ENCODE measurements around the gene LRRTM4.
"Not testable (repeated sequence)": the region's sequence is repeated elsewhere in the genome, so short reads cannot be mapped to it uniquely, and the experiment has no call there.

LRRTM4 gene

DNA sequence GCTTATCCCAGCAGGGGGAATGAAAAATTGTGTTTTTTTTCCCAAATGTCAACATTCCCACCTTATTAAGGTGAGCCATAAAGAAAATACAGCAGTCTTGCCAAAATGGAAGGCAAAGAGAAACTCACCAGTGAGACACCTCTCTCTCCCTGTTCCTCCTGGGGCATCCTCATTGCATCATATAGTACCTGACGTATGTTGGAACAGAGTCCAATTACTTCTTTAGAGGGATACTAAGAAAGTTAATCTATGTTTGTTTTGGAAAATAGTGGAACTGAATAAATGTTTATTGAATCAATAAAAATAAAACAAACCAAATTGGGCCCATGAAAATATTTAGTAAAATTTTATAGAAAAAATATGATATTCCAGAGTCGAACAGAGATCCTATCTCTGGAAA, 700.4 kb downstream of the LRRTM4 start:
- no peak for DNase-seq (ENCODE audit: low read depth)
- no peak overlapping the region for H3K4me3 ChIP-seq (ENCODE audit: low read depth, low read length)
- TF ChIP-seq, protein P1, sequence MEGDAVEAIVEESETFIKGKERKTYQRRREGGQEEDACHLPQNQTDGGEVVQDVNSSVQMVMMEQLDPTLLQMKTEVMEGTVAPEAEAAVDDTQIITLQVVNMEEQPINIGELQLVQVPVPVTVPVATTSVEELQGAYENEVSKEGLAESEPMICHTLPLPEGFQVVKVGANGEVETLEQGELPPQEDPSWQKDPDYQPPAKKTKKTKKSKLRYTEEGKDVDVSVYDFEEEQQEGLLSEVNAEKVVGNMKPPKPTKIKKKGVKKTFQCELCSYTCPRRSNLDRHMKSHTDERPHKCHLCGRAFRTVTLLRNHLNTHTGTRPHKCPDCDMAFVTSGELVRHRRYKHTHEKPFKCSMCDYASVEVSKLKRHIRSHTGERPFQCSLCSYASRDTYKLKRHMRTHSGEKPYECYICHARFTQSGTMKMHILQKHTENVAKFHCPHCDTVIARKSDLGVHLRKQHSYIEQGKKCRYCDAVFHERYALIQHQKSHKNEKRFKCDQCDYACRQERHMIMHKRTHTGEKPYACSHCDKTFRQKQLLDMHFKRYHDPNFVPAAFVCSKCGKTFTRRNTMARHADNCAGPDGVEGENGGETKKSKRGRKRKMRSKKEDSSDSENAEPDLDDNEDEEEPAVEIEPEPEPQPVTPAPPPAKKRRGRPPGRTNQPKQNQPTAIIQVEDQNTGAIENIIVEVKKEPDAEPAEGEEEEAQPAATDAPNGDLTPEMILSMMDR (conservative IDR thresholded peaks at IDR 0.05; ENCODE audit: low read depth, low read length), result no peak

DNA sequence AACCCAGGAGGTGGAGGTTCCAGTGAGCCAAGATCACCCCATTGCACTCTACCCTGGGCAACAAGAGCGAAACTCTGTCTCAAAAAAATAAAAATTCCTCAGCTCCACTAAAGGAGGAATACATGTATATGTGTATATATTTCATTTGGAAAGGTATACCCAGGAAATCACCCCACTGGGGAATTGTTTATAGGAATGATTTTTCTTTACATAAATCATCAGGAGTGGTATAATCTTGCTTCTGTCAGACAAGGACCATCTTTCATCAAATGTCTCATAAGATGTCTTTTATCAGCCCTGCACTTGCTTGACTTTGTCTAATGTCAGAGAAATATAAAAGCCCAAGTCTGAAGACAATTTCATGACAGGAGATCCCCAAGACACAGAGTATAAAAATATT, 709.1 kb downstream of the LRRTM4 start:
- H3K4me3 ChIP-seq (ENCODE audit: low read depth, low read length), result no peak overlapping the region
- no peak for DNase-seq (ENCODE audit: low read depth)
- TF ChIP-seq, protein P1 (conservative IDR thresholded peaks at IDR 0.05; ENCODE audit: low read depth, low read length), result no peak

DNA sequence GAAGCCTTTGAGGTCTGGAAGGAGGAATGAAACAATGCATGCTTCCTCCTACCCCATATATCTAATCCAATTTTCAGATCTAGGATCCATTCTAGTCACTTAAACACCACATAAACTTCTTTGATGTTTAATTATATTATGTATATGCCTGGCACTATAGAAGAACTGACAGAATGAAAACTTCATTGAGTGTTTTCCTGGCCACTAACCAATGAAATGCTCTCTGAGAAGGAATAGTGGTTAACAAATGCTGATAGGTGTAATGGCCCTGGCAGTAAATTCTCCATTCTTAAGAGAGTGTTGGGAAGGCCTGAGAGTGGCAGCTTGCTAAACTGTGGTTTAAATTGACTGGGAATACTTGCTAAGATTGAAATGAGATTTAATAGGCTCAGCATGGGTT, 710.0 kb downstream of the LRRTM4 start:
- no peak for DNase-seq (ENCODE audit: low read depth)
- H3K4me3 ChIP-seq (ENCODE audit: low read depth, low read length), result no peak overlapping the region
- TF ChIP-seq, protein P1 (conservative IDR thresholded peaks at IDR 0.05; ENCODE audit: low read depth, low read length), result no peak

DNA sequence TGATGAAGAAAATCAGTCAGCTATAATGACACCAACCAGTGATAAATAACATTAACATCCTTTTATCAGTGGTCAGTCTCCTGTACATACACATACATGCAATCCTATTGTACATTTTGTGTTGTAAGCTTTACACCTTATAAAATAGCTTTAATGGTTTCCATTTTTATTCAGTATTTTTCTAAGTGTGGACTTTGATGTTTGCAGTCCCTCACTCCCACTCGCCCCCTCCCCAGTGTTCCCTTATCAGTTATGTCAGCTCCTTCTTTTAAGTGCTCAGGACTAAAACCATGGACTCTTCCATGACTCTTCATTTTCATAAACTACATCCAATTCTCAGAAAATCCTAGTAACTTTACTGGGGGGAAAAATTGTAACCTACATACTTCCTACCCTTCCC, 713.0 kb downstream of the LRRTM4 start:
- no peak overlapping the region for H3K4me3 ChIP-seq (ENCODE audit: low read depth, low read length)
- no peak for DNase-seq (ENCODE audit: low read depth)
- TF ChIP-seq, protein P1 (conservative IDR thresholded peaks at IDR 0.05; ENCODE audit: low read depth, low read length), result no peak

DNA sequence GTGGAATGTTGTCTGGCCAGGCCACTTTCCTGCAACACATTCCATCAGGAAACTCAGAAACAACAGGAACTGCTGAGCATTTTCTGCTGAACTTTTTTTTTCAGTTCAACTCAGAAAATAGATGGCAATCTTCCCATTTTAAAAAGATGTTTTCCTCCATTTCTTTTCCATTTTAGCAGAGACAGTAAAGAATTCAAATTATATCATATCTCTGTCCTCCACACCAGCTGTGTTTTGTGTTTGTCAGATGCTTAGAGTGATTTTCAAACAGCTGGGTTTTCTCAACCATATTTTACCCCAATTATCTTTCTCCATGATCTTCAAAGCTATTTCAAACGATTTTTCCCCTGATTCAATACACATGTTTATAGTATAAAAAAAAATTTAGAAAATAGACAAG, 713.4 kb downstream of the LRRTM4 start:
- H3K4me3 ChIP-seq (ENCODE audit: low read depth, low read length), result no peak overlapping the region
- no peak for DNase-seq (ENCODE audit: low read depth)
- TF ChIP-seq, protein P1 (conservative IDR thresholded peaks at IDR 0.05; ENCODE audit: low read depth, low read length), result no peak

DNA sequence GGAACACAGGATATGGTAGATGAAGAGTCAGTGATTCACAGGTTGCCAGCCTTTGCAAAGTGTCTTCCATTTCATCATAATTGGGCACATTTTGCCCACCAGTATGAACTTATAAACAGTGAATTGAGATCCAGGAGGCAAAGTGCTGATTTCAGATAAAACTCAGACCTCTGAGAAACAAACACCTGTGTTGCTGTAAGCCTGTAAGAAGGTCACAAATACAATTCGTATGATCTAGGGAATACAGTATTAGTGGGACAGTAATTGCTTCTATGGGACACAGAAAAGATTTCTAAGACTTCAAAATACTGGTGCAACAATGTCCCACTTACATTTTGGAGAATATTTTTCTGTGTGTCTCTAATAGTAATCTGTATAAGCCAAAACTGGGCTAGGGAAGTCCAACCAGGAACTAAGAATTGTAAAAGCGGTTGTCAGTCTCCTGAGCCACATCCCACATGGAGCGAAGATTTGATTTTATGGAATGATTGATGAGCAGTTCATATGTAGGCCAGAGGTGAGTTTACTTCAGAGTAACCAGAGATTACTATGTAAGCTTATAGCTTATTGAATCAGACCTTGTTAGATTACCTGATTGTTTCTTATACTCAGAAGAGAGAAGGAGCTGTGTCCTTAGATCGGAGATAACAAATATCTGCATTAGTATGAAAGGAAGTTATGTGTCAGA, 728.4 kb downstream of the LRRTM4 start:
- TF ChIP-seq, protein P1 (conservative IDR thresholded peaks at IDR 0.05; ENCODE audit: low read depth, low read length), result no peak
- no peak for DNase-seq (ENCODE audit: low read depth)
- H3K4me3 ChIP-seq (ENCODE audit: low read depth, low read length), result no peak overlapping the region

DNA sequence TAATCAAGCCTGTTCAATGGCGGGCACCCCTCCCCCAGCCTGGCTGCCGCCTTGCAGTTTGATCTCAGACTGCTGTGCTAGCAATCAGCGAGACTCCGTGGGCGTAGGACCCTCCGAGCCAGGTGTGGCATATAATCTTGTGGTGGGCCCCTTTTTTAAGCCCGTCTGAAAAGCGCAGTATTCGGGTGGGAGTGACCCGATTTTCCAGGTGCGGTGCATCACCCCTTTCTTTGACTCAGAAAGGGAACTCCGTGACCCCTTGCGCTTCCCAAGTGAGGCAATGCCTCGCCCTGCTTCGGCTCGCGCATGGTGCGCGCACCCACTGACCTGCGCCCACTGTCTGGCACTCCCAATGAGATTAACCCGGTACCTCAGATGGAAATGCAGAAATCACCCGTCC, 740.9 kb downstream of the LRRTM4 start:
- DNase-seq (ENCODE audit: low read depth); H3K4me3 ChIP-seq (ENCODE audit: low read depth, low read length): not testable (repeated sequence)
